Skeletal muscle cell (primary cell): ENCODE results near the gene EGFR.

Source experiments
- DNase-seq: peaks from one replicate; pipeline ENCODE4 v3.0.0-alpha.2; 2010; ENCODE audit warnings: low read depth
- H3K4me3 ChIP-seq: 2 replicates; pipeline ENCODE4 v1.5.1; 2011; ENCODE audit warnings: low read depth, mild to moderate bottlenecking, control low read depth, low read length, moderate library complexity

Gene EGFR

DNA sequence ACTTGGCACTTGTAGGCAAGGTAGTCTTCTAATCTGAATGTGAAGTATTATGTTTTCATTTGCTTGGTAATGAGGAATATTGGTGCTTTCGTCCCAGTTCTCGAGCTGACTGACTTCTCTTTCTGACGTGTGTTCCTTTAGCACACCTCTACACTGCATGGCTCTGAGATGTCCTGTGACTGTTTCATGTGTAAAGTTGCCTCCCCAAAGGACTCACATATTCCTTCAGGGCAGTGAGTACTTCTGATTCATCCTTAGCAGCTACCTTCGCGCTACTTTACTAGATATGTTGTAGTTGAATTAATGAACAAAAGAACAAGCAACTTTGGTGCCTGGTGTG is 113.7 kb downstream of the EGFR start:
- no peak overlapping the region for H3K4me3 ChIP-seq
- no peak for DNase-seq

GRCh38 chr7:55132890-55133551 is 114.2 kb downstream of the EGFR start:
- H3K4me3 ChIP-seq, result no peak overlapping the region
- peak; percentile 95 for DNase-seq

DNA sequence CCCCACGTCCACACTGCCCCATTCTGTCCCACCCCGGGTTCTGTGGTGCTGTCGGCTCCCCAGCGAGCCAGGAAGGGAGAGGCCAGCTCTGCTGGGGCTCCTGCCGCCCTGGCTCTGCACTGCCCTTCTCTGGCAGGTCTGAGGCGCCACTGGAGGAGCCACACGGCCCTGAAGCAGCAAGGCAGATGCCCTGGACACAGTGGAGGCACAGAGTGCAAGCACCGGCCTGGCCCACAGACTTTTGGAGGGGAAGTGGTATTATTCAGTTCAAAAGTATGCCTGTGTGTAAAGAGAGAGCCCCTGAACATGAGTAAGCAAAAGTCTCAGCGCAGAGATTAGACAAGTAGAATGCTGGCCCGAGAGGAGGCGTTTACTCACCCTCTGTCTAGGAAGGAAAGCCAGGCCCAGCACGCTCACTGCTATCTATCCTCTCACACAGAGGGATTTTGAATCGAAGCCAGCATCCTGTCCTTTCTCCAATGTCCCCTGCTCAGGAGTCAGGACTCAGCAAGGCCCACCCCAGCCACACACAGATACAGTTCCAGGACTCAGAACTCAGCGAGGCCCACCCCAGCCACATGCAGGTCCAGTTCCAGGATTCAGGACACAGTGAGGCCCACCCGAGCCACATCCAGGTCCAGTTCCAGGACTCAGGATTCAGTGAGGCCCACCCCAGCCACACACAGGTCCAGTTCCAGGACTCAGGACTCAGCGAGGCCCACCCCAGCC is 115.0 kb downstream of the EGFR start:
- no peak overlapping the region for H3K4me3 ChIP-seq
- peak; percentile 94 for DNase-seq

DNA sequence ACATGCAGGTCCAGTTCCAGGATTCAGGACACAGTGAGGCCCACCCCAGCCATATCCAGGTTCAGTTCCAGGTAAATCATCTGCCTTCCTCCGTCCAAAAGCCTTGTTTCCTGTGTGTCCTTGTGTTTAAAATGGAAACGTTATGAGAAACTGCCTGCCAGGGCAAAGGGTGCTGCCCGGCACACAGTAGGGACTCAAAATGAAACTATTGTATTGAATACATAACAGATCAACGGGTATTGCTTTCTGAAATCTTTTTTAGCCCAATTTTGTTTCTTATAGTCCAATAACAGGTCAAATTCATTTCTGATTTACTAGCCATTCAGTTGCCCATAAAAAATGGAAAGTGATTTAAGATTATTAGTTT is 115.5 kb downstream of the EGFR start:
- no peak for DNase-seq
- H3K4me3 ChIP-seq, result no peak overlapping the region

- no peak overlapping the region for H3K4me3 ChIP-seq
- DNase-seq, result no peak
Measured at GRCh38 chr7:55134786-55135185, 116.0 kb downstream of the EGFR start.

GRCh38 chr7:55135462-55135861 is 116.6 kb downstream of the EGFR start:
- no peak overlapping the region for H3K4me3 ChIP-seq
- no peak for DNase-seq

DNA sequence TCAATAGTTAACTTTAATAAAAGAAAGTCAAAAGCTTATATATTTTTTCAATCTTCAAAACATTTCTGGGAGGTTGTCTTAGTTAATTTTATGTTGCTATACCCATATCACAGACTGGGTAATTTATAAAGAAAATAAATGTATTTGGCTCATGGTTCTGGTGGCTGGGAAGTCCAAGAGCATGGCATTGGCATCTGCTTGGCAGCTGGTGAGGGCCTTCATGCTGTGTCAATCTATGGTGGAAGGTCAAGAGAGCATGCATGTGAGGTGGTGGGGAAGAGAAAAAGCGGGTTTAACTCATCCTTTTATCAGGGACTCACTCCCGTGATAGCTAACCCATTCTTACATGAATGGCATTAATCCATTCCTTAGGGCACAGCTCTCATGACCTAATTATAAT is 119.8 kb downstream of the EGFR start:
- DNase-seq, result no peak
- no peak overlapping the region for H3K4me3 ChIP-seq

DNA sequence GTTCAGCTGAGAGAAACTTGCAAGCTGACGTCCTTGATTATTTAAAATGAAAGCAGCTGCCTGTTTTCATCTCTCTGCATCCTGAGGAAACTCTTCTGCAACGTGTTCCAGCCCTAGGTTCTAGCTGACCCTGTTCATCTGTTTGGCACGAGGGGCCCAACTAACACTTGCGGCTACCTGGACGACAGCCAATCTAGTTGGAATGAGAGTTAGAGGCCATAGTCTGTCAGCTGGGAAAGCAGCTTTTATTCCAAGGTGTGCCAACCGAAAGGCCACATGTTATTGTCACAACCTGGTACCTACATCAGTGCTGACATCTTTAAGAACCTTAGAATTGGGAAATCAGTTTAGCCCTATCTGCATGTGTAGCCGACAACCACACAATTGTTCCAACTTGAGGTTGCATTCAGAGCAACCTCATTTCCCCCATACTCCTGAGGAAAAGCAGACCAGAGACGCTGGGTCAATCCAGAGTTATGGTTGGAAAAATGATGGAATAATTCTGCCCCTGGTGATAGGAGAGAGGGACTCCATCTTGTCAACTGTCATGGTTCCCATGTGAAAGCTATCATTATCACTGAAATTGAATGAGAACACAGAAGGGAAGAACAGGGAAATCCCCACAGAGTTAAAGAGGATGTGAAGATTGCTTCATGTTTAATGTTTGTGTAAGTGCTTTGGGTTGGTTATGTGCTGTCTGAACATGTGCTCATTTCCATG is 121.6 kb downstream of the EGFR start:
- DNase-seq, result peak; percentile 82
- H3K4me3 ChIP-seq, result no peak overlapping the region

GRCh38 chr7:55140941-55141278 is 122.1 kb downstream of the EGFR start:
- no peak overlapping the region for H3K4me3 ChIP-seq
- DNase-seq, result no peak

GRCh38 chr7:55142919-55143600 is 124.2 kb downstream of the EGFR start:
- DNase-seq, result no peak
- H3K4me3 ChIP-seq, result no peak overlapping the region

DNA sequence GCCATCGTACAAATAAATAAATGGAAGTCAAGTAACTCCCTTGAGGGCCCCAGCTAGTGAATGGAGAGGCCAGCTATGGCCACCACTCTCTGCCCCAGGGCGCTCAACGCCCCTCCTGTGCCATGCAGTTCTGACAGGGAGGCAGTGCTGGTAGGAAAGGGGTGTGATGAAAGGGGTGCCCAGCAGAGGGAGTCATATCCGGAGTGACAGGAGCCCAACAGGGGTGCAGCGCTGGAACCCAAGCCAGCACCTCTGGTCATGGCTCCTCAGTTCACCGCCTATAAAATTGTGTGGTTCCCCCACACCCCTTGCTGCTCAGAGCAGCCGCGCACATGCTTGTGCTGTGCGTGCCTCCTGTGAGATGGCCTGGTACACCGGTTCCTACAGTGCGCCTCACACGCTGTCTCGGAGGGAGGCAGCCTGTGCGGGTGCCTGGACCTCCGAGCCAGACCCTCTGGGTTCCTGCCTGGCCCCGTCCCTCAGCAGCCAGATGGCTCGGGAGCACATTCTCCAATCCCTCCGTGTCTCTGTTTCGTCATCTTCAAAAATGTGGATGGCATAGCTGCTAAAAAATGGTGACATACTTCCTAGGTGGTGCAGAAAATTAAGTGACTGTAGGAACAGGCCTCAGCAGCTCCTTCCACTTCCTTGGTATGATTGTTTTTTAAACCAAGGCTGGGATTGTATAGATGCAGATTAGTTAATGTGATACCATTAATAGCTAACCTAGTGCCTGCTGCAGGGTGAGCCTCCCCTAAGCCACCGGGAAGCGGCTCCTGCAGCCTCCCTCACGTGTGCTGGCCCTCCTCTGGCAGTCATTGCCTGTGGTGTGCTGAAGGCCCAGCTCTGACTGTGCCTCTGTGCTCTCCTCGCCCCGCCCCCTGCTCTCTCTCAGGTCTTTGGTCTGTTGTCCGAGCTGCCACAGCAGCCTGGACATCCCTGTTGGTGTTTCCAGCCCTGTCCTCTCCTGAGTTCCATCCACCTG is 125.8 kb downstream of the EGFR start:
- H3K4me3 ChIP-seq, result no peak overlapping the region
- no peak for DNase-seq

- H3K4me3 ChIP-seq, result no peak overlapping the region
- DNase-seq, result no peak
Measured at GRCh38 chr7:55145606-55146005, 126.8 kb downstream of the EGFR start.

GRCh38 chr7:55147101-55147500 is 128.3 kb downstream of the EGFR start:
- DNase-seq, result no peak
- H3K4me3 ChIP-seq, result no peak overlapping the region

DNA sequence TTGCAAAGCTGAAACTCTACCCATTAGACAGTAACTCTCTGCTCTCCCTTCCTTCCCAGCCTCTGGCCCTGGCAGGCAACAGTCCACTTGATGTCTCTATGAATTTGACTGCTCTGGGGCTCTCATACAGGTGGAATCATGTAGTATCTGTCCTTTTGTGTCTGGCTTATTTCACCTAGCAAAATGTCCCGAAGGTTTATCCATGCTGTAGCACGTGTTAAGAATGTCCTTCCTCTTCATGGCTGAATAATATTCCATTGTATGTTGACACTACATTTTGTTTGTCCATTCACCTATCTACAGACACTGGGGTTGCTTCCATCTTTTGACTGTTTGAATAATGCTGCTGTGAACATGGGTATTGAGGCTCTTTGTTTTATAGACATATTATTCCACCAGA is 128.9 kb downstream of the EGFR start:
- no peak overlapping the region for H3K4me3 ChIP-seq
- DNase-seq, result no peak

DNA sequence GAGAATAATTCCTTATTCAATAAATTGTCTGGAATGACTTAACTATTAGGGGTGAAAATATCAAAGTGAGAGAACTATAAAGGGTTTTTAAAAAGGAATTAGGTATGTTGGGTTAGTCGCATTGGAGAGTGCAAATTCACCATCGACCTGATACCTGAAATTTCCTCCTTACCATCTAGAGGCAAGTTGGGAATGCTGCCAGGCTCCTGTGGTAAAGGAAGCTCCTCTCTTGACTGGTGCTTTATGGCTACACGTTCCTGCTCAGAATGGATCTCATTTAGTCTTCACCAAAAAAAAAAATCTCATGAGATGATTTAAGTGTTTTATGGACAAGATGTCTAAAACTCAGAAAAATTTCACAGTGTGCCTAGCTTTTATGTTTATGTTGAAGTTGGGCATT is 129.8 kb downstream of the EGFR start:
- DNase-seq, result no peak
- H3K4me3 ChIP-seq, result no peak overlapping the region

DNA sequence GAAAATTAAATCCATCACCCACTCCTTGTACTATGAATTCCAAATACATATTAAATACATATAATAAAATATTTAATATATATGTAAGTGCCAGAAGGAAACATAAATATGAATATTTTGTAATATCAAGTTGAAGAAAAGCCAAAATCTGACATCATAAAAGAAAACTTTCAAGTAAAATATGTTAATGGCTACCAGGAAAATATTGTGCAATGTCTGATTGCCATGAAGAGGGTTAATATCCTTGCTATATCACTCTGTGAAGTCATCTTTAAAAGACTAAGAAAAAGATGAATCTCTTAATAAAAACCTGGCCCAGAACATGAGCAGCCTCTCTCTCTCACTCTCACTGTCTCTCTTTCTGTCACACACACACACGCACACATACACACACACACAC is 130.2 kb downstream of the EGFR start:
- no peak overlapping the region for H3K4me3 ChIP-seq
- no peak for DNase-seq

DNA sequence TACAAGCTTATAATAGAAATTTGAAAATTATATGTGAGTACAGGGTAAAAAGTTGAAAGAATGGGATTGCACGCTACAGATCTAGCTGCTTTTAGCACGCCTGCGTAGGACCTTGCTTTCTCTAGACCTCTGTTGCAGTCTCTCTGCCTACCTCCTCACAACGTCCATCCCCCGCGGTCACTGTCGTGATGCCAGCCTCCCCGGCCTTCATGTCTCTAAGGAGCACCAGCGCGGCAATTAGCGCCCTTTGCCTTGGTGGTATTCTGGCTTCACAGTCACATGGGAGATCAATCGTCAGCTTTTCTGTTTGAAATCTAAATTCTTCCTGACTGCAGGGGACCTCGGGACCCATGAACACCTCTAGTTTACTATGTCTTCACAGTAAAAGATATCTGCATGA is 131.3 kb downstream of the EGFR start:
- DNase-seq, result no peak
- H3K4me3 ChIP-seq, result no peak overlapping the region

DNA sequence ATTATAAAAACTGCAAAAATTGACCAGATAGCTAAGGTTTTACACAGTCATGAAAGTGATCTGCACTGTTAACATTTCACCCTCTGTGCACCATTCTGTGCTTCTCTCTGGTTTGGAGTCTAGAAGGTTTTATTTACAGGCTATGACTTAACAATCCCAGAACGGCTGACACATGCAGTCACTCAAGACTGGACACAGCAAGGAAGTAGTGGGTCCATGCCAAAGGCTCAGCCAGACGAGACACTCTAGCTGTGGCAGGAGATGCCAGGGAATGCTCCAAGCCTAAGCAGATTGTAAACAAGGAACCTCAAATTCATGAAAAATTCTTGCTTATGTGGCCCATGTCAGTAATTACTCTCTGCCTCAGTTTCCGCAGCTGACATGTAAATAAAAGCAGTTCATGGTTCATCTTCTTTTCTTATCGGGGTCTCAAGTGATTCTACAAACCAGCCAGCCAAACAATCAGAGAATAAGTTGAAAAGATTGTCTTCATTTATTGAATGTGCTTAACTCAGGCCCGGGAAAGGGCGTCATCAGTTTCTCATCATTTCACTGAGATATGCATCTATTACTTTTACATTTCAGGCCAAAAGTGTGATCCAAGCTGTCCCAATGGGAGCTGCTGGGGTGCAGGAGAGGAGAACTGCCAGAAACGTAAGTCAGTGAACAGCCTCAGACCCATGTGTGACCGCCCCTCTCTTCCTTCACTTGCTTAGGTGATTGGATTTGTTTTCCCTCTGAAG is 132.1 kb downstream of the EGFR start:
- DNase-seq, result no peak
- no peak overlapping the region for H3K4me3 ChIP-seq

- H3K4me3 ChIP-seq, result no peak overlapping the region
- DNase-seq, result no peak
Measured at GRCh38 chr7:55152516-55152915, 133.7 kb downstream of the EGFR start.
